Vagina (tissue), 2 donors: Measurements from ENCODE around the gene COL16A1. TPM values are rescaled to one million over a fixed set of nuclear protein-coding genes. Genes with fewer than 3 reads are reported as not detected.

ENCODE experiments used
- DNase-seq, 2 donors: peaks; one replicate each; pipeline ENCODE4 v3.0.0-alpha.2; 2017; ENCODE audit errors: extremely low spot score in 2 of 2
- H3K27ac ChIP-seq: fragments of 200-600 bp; sonication (generic); one replicate; pipeline ENCODE4 v1.5.1; 2019
- H3K27me3 ChIP-seq: fragments of 200-600 bp; sonication (generic); one replicate; pipeline ENCODE4 v1.5.1; 2019
- H3K36me3 ChIP-seq, 2 donors: fragments of 200-600 bp; sonication (generic); one replicate each; pipeline ENCODE4 v1.5.1; 2017 to 2019
- H3K4me1 ChIP-seq: fragments of 200-600 bp; sonication (generic); one replicate; pipeline ENCODE4 v1.5.1; 2019
- H3K4me3 ChIP-seq, 2 donors: fragments of 200-600 bp; sonication (generic); 1 replicate in 1 of 2; 2 replicates in 1 of 2; pipeline ENCODE4 v1.5.1; 2016 to 2019
- H3K9me3 ChIP-seq: fragments of 200-600 bp; sonication (generic); one replicate; pipeline ENCODE4 v1.5.1; 2019
- POLR2A ChIP-seq, 2 donors: fragments of 450-650 bp; IDR thresholded peaks; one replicate each; pipeline ENCODE4 v1.6.1; 2017; ENCODE audit warnings: antibody characterized with exemption in 2 of 2, mild to moderate bottlenecking in 2 of 2, moderate library complexity in 2 of 2
- POLR2AphosphoS5 ChIP-seq, 2 donors: sonication (generic); formaldehyde crosslinking; IDR thresholded peaks; one replicate each; pipeline ENCODE4 v1.9.0; 2017; ENCODE audit warnings: antibody characterized with exemption in 2 of 2, mild to moderate bottlenecking in 2 of 2, low read depth in 1 of 2; ENCODE audit not compliant: insufficient read depth in 1 of 2
- intact Hi-C: fragments of 100-400 bp; cut with DNase I; formaldehyde crosslinking; loops from one replicate; pipeline ENCODE4 v1.15.1; 2023
- total RNA-seq: library from RNA; depleted of rRNA; stranded (reverse); fragments of >200 nt; gene quantifications from one replicate; pipeline ENCODE4 v1.2.3, GENCODE V29; 2016
- TF ChIP-seq, protein P1 (sequence below), 3 experiments: fragments of 450-650 bp in 2 of 3; fragments of 200-600 bp in 1 of 3; sonication (generic) in 1 of 3; IDR thresholded peaks; one replicate each; pipeline ENCODE4 v1.5.1; 2017 to 2019; ENCODE audit warnings: antibody characterized with exemption in 3 of 3, mild to moderate bottlenecking in 2 of 3, moderate library complexity in 2 of 3

The COL16A1 gene
- total RNA-seq, 1 donor from 2014 or later: 82.3 TPM

DNA sequence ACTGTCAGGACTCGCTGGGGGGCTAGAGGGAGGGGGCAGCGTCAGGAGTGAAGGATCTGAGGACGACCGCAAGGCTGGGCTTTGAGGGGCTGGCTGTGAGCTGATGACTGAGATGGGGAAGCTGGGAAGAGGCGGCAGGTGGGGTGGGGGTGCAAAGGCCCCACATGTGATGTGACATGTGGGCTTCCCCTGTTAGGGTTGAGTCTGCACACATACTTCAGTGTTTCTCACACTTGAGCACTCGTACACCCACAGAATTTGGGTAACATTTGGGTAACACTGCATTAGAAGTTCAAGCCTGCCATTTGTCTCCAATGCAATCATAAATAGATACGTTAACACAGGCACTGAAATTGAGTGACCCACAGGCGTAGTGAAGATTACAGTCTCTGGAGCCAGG lies 16.2 kb downstream of the COL16A1 start:
- DNase-seq: no peak
- Histone ChIP-seq H3K27ac (no peak overlapping the region), H3K4me1 (no peaks in the 10 kb centered on the region), H3K27me3 (no peaks in the 10 kb centered on the region), H3K36me3 (peaks cover 0 to 31% of the 10 kb centered on the region in 2 donors), H3K9me3 (no peaks in the 10 kb centered on the region), H3K4me3 (no peak overlapping the region)
- no peak for TF ChIP-seq POLR2AphosphoS5 (IDR thresholded peaks at IDR 0.05; ENCODE audit: insufficient read depth in 1 of 2, low read depth in 1 of 2)
- intact Hi-C loops: no loop called here

DNA sequence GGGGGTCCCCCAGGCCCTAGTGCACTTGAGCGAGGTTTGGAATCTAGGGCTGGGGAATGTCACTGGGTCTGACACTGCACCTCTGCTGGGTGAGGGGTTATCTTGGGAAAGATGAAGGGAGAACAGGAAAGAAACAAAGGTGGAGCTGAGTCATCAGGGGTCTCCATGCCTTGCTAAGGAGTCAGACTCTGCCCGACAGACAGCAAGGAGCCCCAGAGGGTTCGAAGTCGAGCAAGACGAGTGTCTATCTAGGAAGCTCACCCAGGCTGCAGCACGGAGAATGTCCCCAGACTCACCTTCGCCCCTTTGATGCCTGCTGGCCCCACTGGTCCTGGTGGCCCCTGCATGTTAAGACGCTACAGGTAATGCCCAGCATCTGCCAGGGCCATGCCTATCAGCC lies 18.0 kb downstream of the COL16A1 start:
- H3K4me3 ChIP-seq: no peak overlapping the region
- TF ChIP-seq, protein P1, sequence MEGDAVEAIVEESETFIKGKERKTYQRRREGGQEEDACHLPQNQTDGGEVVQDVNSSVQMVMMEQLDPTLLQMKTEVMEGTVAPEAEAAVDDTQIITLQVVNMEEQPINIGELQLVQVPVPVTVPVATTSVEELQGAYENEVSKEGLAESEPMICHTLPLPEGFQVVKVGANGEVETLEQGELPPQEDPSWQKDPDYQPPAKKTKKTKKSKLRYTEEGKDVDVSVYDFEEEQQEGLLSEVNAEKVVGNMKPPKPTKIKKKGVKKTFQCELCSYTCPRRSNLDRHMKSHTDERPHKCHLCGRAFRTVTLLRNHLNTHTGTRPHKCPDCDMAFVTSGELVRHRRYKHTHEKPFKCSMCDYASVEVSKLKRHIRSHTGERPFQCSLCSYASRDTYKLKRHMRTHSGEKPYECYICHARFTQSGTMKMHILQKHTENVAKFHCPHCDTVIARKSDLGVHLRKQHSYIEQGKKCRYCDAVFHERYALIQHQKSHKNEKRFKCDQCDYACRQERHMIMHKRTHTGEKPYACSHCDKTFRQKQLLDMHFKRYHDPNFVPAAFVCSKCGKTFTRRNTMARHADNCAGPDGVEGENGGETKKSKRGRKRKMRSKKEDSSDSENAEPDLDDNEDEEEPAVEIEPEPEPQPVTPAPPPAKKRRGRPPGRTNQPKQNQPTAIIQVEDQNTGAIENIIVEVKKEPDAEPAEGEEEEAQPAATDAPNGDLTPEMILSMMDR (IDR thresholded peaks at IDR 0.05): no peak
- TF ChIP-seq POLR2A (IDR thresholded peaks at IDR 0.05): no peak
- TF ChIP-seq POLR2AphosphoS5 (IDR thresholded peaks at IDR 0.05; ENCODE audit: insufficient read depth in 1 of 2, low read depth in 1 of 2): no peak
- H3K27ac ChIP-seq: no peak overlapping the region
- H3K36me3 ChIP-seq: peaks cover 0 to 30% of the 10 kb centered on the region in 2 donors
- H3K4me1 ChIP-seq: no peaks in the 10 kb centered on the region
- intact Hi-C loops: no loop called here
- no peaks in the 10 kb centered on the region for H3K27me3 ChIP-seq
- H3K9me3 ChIP-seq: no peaks in the 10 kb centered on the region
- DNase-seq: no peak

DNA sequence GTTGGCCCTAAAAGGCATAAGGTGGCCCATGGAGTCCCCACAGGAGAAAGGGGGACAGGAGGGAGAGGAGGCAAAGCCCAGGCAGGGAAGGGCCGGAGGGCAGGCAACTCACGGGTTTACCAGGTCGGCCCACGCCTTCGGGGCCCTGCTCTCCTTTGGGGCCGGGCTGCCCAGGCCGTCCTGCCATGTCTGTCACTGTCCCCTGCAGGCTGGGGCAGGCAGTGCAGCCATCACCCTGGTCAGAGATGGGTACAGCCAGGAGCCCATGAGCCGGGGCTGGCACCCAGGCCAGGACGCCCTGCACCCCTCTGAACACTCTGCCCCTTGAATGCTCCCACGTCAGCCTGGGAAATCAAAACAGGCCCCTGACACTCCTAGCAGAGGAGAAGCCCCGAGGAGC lies 19.8 kb downstream of the COL16A1 start:
- Histone ChIP-seq H3K4me3 (no peak overlapping the region), H3K36me3 (peaks cover 0 to 40% of the 10 kb centered on the region in 2 donors), H3K4me1 (no peaks in the 10 kb centered on the region), H3K9me3 (no peaks in the 10 kb centered on the region), H3K27me3 (no peaks in the 10 kb centered on the region), H3K27ac (no peak overlapping the region)
- DNase-seq: no peak
- no peak for TF ChIP-seq POLR2AphosphoS5 (IDR thresholded peaks at IDR 0.05; ENCODE audit: insufficient read depth in 1 of 2, low read depth in 1 of 2)
- no peak for TF ChIP-seq POLR2A (IDR thresholded peaks at IDR 0.05)
- TF ChIP-seq, protein P1 (IDR thresholded peaks at IDR 0.05): no peak
- intact Hi-C loops: no loop called here

DNA sequence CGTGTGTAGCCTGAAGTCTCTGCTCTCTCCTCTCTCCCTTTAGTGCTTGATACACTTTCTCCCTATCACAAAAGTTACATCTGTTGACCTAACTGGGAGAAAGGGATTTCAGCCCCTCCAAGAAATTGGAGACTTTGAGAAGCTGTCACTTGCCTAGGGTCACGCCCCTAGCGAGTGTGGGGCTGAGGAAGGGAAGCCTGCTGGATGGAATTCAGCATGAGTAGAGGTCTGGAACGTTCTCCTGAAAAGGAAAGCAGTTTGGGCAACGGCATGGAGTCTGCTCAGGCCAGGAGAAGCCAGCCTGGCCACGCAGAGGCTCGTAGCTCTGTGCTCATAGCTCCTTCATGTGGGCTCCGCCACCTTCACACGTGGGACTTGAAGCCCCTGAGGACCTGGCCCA lies 22.4 kb downstream of the COL16A1 start:
- Histone ChIP-seq H3K4me3 (no peak overlapping the region), H3K36me3 (peaks cover 0 to 48% of the 10 kb centered on the region in 2 donors), H3K4me1 (no peaks in the 10 kb centered on the region), H3K9me3 (no peaks in the 10 kb centered on the region), H3K27ac (no peak overlapping the region), H3K27me3 (no peaks in the 10 kb centered on the region)
- intact Hi-C loops: no loop called here
- TF ChIP-seq, protein P1 (IDR thresholded peaks at IDR 0.05): no peak
- TF ChIP-seq POLR2AphosphoS5 (IDR thresholded peaks at IDR 0.05; ENCODE audit: insufficient read depth in 1 of 2, low read depth in 1 of 2): no peak
- TF ChIP-seq POLR2A (IDR thresholded peaks at IDR 0.05): no peak
- DNase-seq: no peak

DNA sequence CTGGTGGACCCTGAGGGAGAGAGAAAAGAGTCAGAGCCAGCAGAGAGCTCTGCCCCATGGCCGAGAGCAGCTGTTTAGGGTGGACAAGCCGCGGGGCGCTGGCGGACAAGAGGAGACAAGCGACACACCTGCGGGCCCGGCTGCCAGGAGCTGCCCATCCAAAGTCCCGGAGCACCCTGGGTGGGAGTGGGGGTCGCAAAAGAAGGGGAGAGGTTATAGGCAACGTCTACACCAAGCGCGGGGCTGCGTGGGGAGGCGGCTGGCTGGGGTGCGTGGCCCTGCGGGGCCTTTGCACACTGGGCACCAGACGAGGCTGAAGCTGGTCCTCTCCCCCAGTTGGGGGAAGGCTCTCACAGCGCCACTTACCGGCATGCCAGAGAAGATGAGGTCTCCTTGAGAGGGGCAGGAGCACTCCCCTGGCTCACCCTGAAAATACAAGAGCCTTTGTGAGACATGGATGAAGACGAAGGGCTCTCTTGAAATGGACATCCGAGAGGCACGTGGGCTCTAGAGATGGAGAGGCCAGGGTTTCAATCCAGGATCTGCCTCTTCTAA lies 24.1 kb downstream of the COL16A1 start:
- H3K9me3 ChIP-seq: no peaks in the 10 kb centered on the region
- intact Hi-C loops: no loop called here
- TF ChIP-seq, protein P1 (IDR thresholded peaks at IDR 0.05): no peak
- no peak for TF ChIP-seq POLR2A (IDR thresholded peaks at IDR 0.05)
- no peak for TF ChIP-seq POLR2AphosphoS5 (IDR thresholded peaks at IDR 0.05; ENCODE audit: insufficient read depth in 1 of 2, low read depth in 1 of 2)
- no peaks in the 10 kb centered on the region for H3K4me1 ChIP-seq
- H3K27ac ChIP-seq: no peak overlapping the region
- no peak overlapping the region for H3K4me3 ChIP-seq
- H3K36me3 ChIP-seq: peaks cover 0 to 39% of the 10 kb centered on the region in 2 donors
- DNase-seq: no peak
- no peaks in the 10 kb centered on the region for H3K27me3 ChIP-seq
